ENCODE results near the gene FBXL17. TPM values are rescaled to one million over a fixed set of nuclear protein-coding genes. Genes with fewer than 3 reads are reported as not detected.

FBXL17 gene
- total and polyA plus RNA-seq, 9 of the 15 experiments (the other 6 are each of a cell fraction or from before 2014, with no cell fraction given): 0.32 to 5.4 (median 1.8) TPM

- TF ChIP-seq, protein P1, sequence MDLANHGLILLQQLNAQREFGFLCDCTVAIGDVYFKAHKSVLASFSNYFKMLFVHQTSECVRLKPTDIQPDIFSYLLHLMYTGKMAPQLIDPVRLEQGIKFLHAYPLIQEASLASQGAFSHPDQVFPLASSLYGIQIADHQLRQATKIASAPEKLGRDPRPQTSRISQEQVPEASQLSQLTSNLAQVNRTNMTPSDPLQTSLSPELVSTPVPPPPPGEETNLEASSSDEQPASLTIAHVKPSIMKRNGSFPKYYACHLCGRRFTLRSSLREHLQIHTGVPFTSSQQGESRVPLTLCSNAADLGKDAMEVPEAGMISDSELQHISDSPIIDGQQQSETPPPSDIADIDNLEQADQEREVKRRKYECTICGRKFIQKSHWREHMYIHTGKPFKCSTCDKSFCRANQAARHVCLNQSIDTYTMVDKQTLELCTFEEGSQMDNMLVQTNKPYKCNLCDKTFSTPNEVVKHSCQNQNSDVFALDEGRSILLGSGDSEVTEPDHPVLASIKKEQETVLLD (IDR thresholded peaks at IDR 0.05): peak; percentile 45; the same call in 1 of the 2 replicates
- TF ChIP-seq, protein P2, sequence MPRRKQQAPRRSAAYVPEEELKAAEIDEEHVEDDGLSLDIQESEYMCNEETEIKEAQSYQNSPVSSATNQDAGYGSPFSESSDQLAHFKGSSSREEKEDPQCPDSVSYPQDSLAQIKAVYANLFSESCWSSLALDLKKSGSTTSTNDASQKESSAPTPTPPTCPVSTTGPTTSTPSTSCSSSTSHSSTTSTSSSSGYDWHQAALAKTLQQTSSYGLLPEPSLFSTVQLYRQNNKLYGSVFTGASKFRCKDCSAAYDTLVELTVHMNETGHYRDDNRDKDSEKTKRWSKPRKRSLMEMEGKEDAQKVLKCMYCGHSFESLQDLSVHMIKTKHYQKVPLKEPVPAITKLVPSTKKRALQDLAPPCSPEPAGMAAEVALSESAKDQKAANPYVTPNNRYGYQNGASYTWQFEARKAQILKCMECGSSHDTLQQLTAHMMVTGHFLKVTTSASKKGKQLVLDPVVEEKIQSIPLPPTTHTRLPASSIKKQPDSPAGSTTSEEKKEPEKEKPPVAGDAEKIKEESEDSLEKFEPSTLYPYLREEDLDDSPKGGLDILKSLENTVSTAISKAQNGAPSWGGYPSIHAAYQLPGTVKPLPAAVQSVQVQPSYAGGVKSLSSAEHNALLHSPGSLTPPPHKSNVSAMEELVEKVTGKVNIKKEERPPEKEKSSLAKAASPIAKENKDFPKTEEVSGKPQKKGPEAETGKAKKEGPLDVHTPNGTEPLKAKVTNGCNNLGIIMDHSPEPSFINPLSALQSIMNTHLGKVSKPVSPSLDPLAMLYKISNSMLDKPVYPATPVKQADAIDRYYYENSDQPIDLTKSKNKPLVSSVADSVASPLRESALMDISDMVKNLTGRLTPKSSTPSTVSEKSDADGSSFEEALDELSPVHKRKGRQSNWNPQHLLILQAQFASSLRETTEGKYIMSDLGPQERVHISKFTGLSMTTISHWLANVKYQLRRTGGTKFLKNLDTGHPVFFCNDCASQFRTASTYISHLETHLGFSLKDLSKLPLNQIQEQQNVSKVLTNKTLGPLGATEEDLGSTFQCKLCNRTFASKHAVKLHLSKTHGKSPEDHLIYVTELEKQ (CRISPR knock-in tag; IDR thresholded peaks at IDR 0.05): no peak
- TF ChIP-seq ZC3H4 (CRISPR knock-in tag; IDR thresholded peaks at IDR 0.05; ENCODE audit: borderline replicate concordance) (peak; percentile 93; the same call in 1 of the 2 replicates), ZBTB7A (IDR thresholded peaks at IDR 0.05; ENCODE audit: borderline replicate concordance, control insufficient read depth, low read depth, low read length) (no peak), MEF2A (IDR thresholded peaks at IDR 0.05; ENCODE audit: control insufficient read depth, low read depth, low read length) (0 out of 2 replicates have a peak, but pooled peaks have one; percentile 2), ZNF518B (CRISPR knock-in tag; IDR thresholded peaks at IDR 0.05) (no peak), ZNF586 (CRISPR knock-in tag; conservative IDR thresholded peaks at IDR 0.05) (no peak), KLF1 (tag; IDR thresholded peaks at IDR 0.05) (peak; percentile 68), CEBPB (tag; IDR thresholded peaks at IDR 0.05) (no peak), DLX4 (CRISPR knock-in tag; IDR thresholded peaks at IDR 0.05) (no peak), HNRNPL (IDR thresholded peaks at IDR 0.05; ENCODE audit: low read depth, low read length) (peak; percentile 78), HEY1 (CRISPR knock-in tag; IDR thresholded peaks at IDR 0.05; ENCODE audit: borderline replicate concordance) (no peak), E2F1 (CRISPR knock-in tag; IDR thresholded peaks at IDR 0.05) (no peak; the same call in 1 of the 2 replicates), ZNF436 (CRISPR knock-in tag; IDR thresholded peaks at IDR 0.05) (0 out of 2 replicates have a peak, but pooled peaks have one; percentile 42), ZNF146 (CRISPR knock-in tag; IDR thresholded peaks at IDR 0.05; ENCODE audit: unreplicated experiment) (no peak)
Measured at GRCh38 chr5:108381954-108382783, at the start of gene FBXL17 (continued).

Data from K562 (cell line).